Suprapubic skin (tissue), 4 donors: Measurements from ENCODE around the gene DCAF8. TPM values are rescaled to one million over a fixed set of nuclear protein-coding genes. Genes with fewer than 3 reads are reported as not detected.

Source experiments
- DNase-seq, 2 donors: peaks; one replicate each; pipeline ENCODE4 v3.0.0-alpha.2; 2019; ENCODE audit warnings: low spot score in 2 of 2
- H3K27ac ChIP-seq: fragments of 200-600 bp; sonication (generic); one replicate; pipeline ENCODE4 v1.5.1; 2019
- H3K27me3 ChIP-seq: fragments of 200-600 bp; sonication (generic); one replicate; pipeline ENCODE4 v1.5.1; 2019
- H3K36me3 ChIP-seq: fragments of 200-600 bp; sonication (generic); one replicate; pipeline ENCODE4 v1.5.1; 2019
- H3K4me1 ChIP-seq: fragments of 200-600 bp; sonication (generic); one replicate; pipeline ENCODE4 v1.5.1; 2019
- H3K4me3 ChIP-seq: fragments of 200-600 bp; sonication (generic); one replicate; pipeline ENCODE4 v1.5.1; 2019; ENCODE audit warnings: mild to moderate bottlenecking
- H3K9me3 ChIP-seq: fragments of 200-600 bp; sonication (generic); one replicate; pipeline ENCODE4 v1.5.1; 2019
- EP300 ChIP-seq: sonication (generic); formaldehyde crosslinking; IDR thresholded peaks from one replicate; pipeline ENCODE4 v1.6.1; 2017; ENCODE audit warnings: antibody characterized with exemption
- POLR2A ChIP-seq, 2 donors: fragments of 450-650 bp; IDR thresholded peaks; one replicate each; pipeline ENCODE4 v1.6.1; 2017; ENCODE audit warnings: antibody characterized with exemption in 2 of 2, mild to moderate bottlenecking in 2 of 2, moderate library complexity in 2 of 2
- POLR2AphosphoS5 ChIP-seq, 3 donors: sonication (generic); formaldehyde crosslinking; IDR thresholded peaks; one replicate each; pipeline ENCODE4 v1.6.1; 2017; ENCODE audit warnings: antibody characterized with exemption in 3 of 3
- WGBS: methylation state at CpG from one replicate; pipeline ENCODE4 v1.1.5; 2018; 5-methylcytosine and 5-hydroxymethylcytosine counted together
- total RNA-seq, 4 donors: library from RNA; depleted of rRNA; stranded (reverse); fragments of >200 nt; gene quantifications; one replicate each; pipeline ENCODE4 v1.1.0, GENCODE V29; 2016
- TF ChIP-seq, protein P1 (sequence below), 2 donors: fragments of 200-600 bp in 1 of 2; fragments of 450-650 bp in 1 of 2; sonication (generic) in 1 of 2; IDR thresholded peaks; one replicate each; pipeline ENCODE4 v1.5.1; 2016 to 2019; ENCODE audit warnings: antibody characterized with exemption in 2 of 2, mild to moderate bottlenecking in 1 of 2, moderate library complexity in 1 of 2

The DCAF8 gene
- total RNA-seq, 4 donors from 2014 or later = 98.3 to 402 (median 125) TPM

GRCh38 chr1:160167056-160167455 lies 95.3 kb downstream of the DCAF8 start:
- Histone ChIP-seq H3K36me3 (no peaks in the 10 kb centered on the region), H3K4me1 (no peaks in the 10 kb centered on the region), H3K9me3 (no peaks in the 10 kb centered on the region), H3K27ac (no peak overlapping the region), H3K27me3 (peaks cover 7% of the 10 kb centered on the region), H3K4me3 (no peak overlapping the region)
- WGBS = 58% methylated on average over 4 of the region's 4 CpGs
- no peak for DNase-seq
- TF ChIP-seq EP300 (no peak), POLR2A (IDR thresholded peaks at IDR 0.05) (no peak), POLR2AphosphoS5 (IDR thresholded peaks at IDR 0.05) (no peak)
- TF ChIP-seq, protein P1, sequence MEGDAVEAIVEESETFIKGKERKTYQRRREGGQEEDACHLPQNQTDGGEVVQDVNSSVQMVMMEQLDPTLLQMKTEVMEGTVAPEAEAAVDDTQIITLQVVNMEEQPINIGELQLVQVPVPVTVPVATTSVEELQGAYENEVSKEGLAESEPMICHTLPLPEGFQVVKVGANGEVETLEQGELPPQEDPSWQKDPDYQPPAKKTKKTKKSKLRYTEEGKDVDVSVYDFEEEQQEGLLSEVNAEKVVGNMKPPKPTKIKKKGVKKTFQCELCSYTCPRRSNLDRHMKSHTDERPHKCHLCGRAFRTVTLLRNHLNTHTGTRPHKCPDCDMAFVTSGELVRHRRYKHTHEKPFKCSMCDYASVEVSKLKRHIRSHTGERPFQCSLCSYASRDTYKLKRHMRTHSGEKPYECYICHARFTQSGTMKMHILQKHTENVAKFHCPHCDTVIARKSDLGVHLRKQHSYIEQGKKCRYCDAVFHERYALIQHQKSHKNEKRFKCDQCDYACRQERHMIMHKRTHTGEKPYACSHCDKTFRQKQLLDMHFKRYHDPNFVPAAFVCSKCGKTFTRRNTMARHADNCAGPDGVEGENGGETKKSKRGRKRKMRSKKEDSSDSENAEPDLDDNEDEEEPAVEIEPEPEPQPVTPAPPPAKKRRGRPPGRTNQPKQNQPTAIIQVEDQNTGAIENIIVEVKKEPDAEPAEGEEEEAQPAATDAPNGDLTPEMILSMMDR (IDR thresholded peaks at IDR 0.05) = no peak

DNA sequence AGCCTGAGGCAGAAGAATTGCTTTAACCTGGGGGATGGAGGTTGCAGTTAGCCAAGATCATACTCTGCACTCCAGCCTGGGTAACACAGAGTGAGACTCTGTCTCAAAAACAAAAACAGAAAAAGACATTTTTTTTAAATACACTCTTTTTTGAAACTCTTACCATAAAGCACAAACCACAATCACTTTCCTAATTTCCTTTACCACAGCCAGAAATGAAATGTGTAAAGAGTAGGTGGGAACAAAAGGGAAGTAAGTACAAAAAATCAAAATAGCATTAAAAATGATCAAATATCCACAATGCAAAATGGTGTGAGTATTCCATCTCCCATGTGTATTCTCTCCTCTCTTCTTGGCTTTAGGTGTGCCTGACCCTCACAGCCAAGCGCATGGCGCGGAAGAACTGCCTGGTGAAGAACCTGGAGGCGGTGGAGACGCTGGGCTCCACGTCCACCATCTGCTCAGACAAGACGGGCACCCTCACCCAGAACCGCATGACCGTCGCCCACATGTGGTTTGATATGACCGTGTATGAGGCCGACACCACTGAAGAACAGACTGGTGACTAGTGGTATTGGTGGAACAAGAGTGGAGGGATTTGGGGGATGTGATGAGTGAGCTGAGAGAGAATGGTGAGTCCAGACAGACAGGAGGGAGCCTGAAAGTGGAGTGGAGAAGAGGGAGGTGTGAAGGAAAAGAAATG lies 96.0 kb downstream of the DCAF8 start:
- no peaks in the 10 kb centered on the region for H3K4me1 ChIP-seq
- peaks cover 7% of the 10 kb centered on the region for H3K27me3 ChIP-seq
- no peak for DNase-seq
- H3K36me3 ChIP-seq = no peaks in the 10 kb centered on the region
- no peak overlapping the region for H3K4me3 ChIP-seq
- H3K9me3 ChIP-seq = no peaks in the 10 kb centered on the region
- no peak for TF ChIP-seq EP300
- TF ChIP-seq POLR2AphosphoS5 (IDR thresholded peaks at IDR 0.05) = no peak
- TF ChIP-seq, protein P1 (IDR thresholded peaks at IDR 0.05) = no peak
- TF ChIP-seq POLR2A (IDR thresholded peaks at IDR 0.05) = no peak
- 84% methylated on average over 12 of the region's 12 CpGs for WGBS
- no peak overlapping the region for H3K27ac ChIP-seq

Other genes starting within 250 kb of the DCAF8 start
- 1 to 10 TPM; 3.3 to 6.5 (median 4.8) TPM for gene PIGM, start 230.6 kb downstream of the DCAF8 start, total RNA-seq
- gene KCNJ10, start 192.4 kb downstream of the DCAF8 start, total RNA-seq = not detected
- gene KCNJ9, start 181.0 kb downstream of the DCAF8 start, total RNA-seq = under 1 TPM in 1 of 4 donors, not detected in 3; 0.13 TPM
- gene IGSF8, start 163.9 kb downstream of the DCAF8 start, total RNA-seq = 10 to 100 TPM; 44.1 to 90.5 (median 50.8) TPM
- 1 to 10 TPM; 4.2 to 6.9 (median 4.8) TPM for gene ATP1A2, start 146.8 kb downstream of the DCAF8 start, total RNA-seq
- gene ATP1A4, start 110.9 kb downstream of the DCAF8 start, total RNA-seq = not detected
- gene CASQ1, start 72.0 kb downstream of the DCAF8 start, total RNA-seq = not detected
- gene PEA15, start 57.2 kb downstream of the DCAF8 start, total RNA-seq = 10 to 100 TPM; 51.0 to 82.6 (median 61.5) TPM
- gene PEX19, start 22.6 kb upstream of the DCAF8 start, total RNA-seq = 10 to 100 TPM; 36.3 to 47.3 (median 45.0) TPM
- 10 to 100 TPM; 62.5 to 92.9 (median 87.2) TPM for gene COPA, start 80.7 kb upstream of the DCAF8 start, total RNA-seq
- gene NCSTN, start 80.8 kb upstream of the DCAF8 start, total RNA-seq = 10 to 100 TPM; 53.4 to 94.1 (median 71.1) TPM
- under 1 TPM in 1 of 4 donors, not detected in 3; 0.39 TPM for gene NHLH1, start 104.5 kb upstream of the DCAF8 start, total RNA-seq
- gene VANGL2, start 138.0 kb upstream of the DCAF8 start, total RNA-seq = 10 to 100 TPM; 18.7 to 39.7 (median 28.1) TPM